Endothelial cell of umbilical vein (primary cell): ENCODE data around the gene SPACA7. TPM values are rescaled to one million over a fixed set of nuclear protein-coding genes. Genes with fewer than 3 reads are reported as not detected.

Source experiments
- BruUV-seq: library from RNA; stranded (reverse); fragments of 400-500 nt; replicated peaks from 2 replicates; lab custom pipeline; 2021; lab: Mats Ljungman, UMichigan
- CTCF ChIA-PET: fragments of 300-600, 350-600 bp; sonication (Branson Sonifier 250); formaldehyde crosslinking; loops from one replicate; lab custom pipeline; 2021; ENCODE audit warnings: antibody characterized with exemption, inconsistent platforms; lab: Charles Lee
- POLR2A ChIA-PET: fragments of 300-600, 350-600 bp; sonication (Branson Sonifier 250); formaldehyde crosslinking; loops from one replicate; lab custom pipeline; 2021; ENCODE audit warnings: antibody characterized with exemption, inconsistent platforms; lab: Charles Lee
- DNase-seq: peaks from one replicate; pipeline ENCODE4 v3.0.0-alpha.2; 2011; ENCODE audit warnings: low read depth, low spot score
- FAIRE-seq: peaks from 2 replicates; lab custom pipeline; 2011; peaks lifted over from hg19 to GRCh38; lab: Jason Lieb, UNC
- H2AFZ ChIP-seq: 2 replicates; pipeline ENCODE4 v1.6.0; 2012; ENCODE audit warnings: low read depth, low read length, control low read depth, inconsistent platforms
- H3K27ac ChIP-seq: 2 replicates; pipeline ENCODE4 v1.5.1; 2011; ENCODE audit warnings: low read depth, mild to moderate bottlenecking, control low read depth, low read length, moderate library complexity; ENCODE audit not compliant: insufficient read depth
- H3K27me3 ChIP-seq, 2 experiments: 2 replicates each; pipeline versions ENCODE4 v1.6.0 to v1.6.1; 2011; ENCODE audit warnings: low read length in 2 of 2, mixed read lengths in 1 of 2; ENCODE audit not compliant: control insufficient read depth in 2 of 2, insufficient read depth in 2 of 2
- H3K36me3 ChIP-seq, 2 experiments: 2 replicates in 1 of 2; 3 replicates in 1 of 2; pipeline ENCODE4 v1.5.1; 2011; ENCODE audit warnings: low read length in 2 of 2, mild to moderate bottlenecking in 1 of 2, moderate library complexity in 1 of 2; ENCODE audit not compliant: control insufficient read depth in 2 of 2, insufficient read depth in 2 of 2; ENCODE audit errors: extremely low read depth in 1 of 2
- H3K4me1 ChIP-seq: 3 replicates; pipeline ENCODE4 v1.5.1; 2011; ENCODE audit warnings: mild to moderate bottlenecking, low read length; ENCODE audit not compliant: control insufficient read depth, insufficient read depth; ENCODE audit errors: extremely low read depth
- H3K4me2 ChIP-seq: 2 replicates; pipeline ENCODE4 v1.6.1; 2011; ENCODE audit warnings: low read length, control low read depth, mixed read lengths; ENCODE audit not compliant: insufficient read depth
- H3K4me3 ChIP-seq, 3 experiments: fragments of 200-600 bp in 1 of 3; sonication (generic), shearing (Covaris generic) in 1 of 3; replicated peaks in 1 of 3; 2 replicates each; pipeline ENCODE4 v1.5.1; 2011 to 2016; ENCODE audit warnings: control low read depth in 3 of 3, low read length in 3 of 3, mild to moderate bottlenecking in 2 of 3, inconsistent platforms in 1 of 3, low read depth in 1 of 3, moderate library complexity in 1 of 3; ENCODE audit not compliant: insufficient read depth in 1 of 3
- H3K79me2 ChIP-seq: 2 replicates; pipeline ENCODE4 v1.6.0; 2012; ENCODE audit warnings: low read length, inconsistent platforms; ENCODE audit not compliant: control insufficient read depth, insufficient read depth
- H3K9ac ChIP-seq: replicated peaks from 2 replicates; pipeline ENCODE3; 2011; ENCODE audit warnings: low read length, control low read depth; ENCODE audit not compliant: insufficient read depth; ENCODE audit errors: extremely low read depth
- H3K9me1 ChIP-seq: replicated peaks from 3 replicates; pipeline ENCODE4 v1.6.0; 2011; ENCODE audit warnings: mild to moderate bottlenecking, low read length; ENCODE audit not compliant: control insufficient read depth, insufficient read depth; ENCODE audit errors: extremely low read depth
- H3K9me3 ChIP-seq: replicated peaks from 2 replicates; pipeline ENCODE4 v1.5.1; 2012; ENCODE audit warnings: low read length, inconsistent platforms; ENCODE audit not compliant: control insufficient read depth, insufficient read depth
- H4K20me1 ChIP-seq: replicated peaks from 2 replicates; pipeline ENCODE3; 2011; ENCODE audit warnings: mild to moderate bottlenecking, low read length; ENCODE audit not compliant: control insufficient read depth, insufficient read depth; ENCODE audit errors: extremely low read depth
- CTCF ChIP-seq, 2 donors: IDR thresholded peaks; 1 replicate in 1 of 2; 2 replicates in 1 of 2; pipeline ENCODE4 v1.5.1; 2011; ENCODE audit warnings: low read length in 2 of 2, mild to moderate bottlenecking in 2 of 2, moderate library complexity in 2 of 2, control low read depth in 1 of 2, inconsistent platforms in 1 of 2, low read depth in 1 of 2; ENCODE audit not compliant: insufficient read depth in 1 of 2; ENCODE audit errors: extremely low read depth in 1 of 2
- EZH2 ChIP-seq: IDR thresholded peaks from 2 replicates; pipeline ENCODE4 v1.6.1; 2012; ENCODE audit warnings: borderline replicate concordance, low read depth, mild to moderate bottlenecking, moderate library complexity, low read length, inconsistent platforms; ENCODE audit not compliant: severe bottlenecking
- FOS ChIP-seq: IDR thresholded peaks from 2 replicates; pipeline ENCODE4 v1.6.1; 2011; ENCODE audit warnings: mild to moderate bottlenecking, low read length, moderate library complexity, borderline replicate concordance; ENCODE audit not compliant: insufficient read depth
- GATA2 ChIP-seq: IDR thresholded peaks from 2 replicates; pipeline ENCODE4 v1.7.0; 2011; ENCODE audit warnings: low read depth, mild to moderate bottlenecking, moderate library complexity, mixed read lengths, low read length; ENCODE audit not compliant: insufficient read length, insufficient read depth
- JUN ChIP-seq: IDR thresholded peaks from 2 replicates; pipeline ENCODE4 v1.6.1; 2011; ENCODE audit warnings: borderline replicate concordance, low read depth; ENCODE audit not compliant: insufficient read length, insufficient read depth
- MAX ChIP-seq: IDR thresholded peaks from 2 replicates; pipeline ENCODE4 v1.6.1; 2011; ENCODE audit not compliant: insufficient read depth, insufficient read length
- MYC ChIP-seq: IDR thresholded peaks from one replicate; pipeline ENCODE4 v1.6.1; 2011; ENCODE audit warnings: mild to moderate bottlenecking, low read depth, low read length
- POLR2A ChIP-seq: IDR thresholded peaks from 2 replicates; pipeline ENCODE4 v1.6.1; 2012; ENCODE audit warnings: low read depth, mild to moderate bottlenecking, control low read depth, low read length
- POLR2AphosphoS5 ChIP-seq: IDR thresholded peaks from 2 replicates; pipeline ENCODE4 v1.6.1; 2012; ENCODE audit warnings: low read depth, mild to moderate bottlenecking, control low read depth, low read length, moderate library complexity; ENCODE audit not compliant: insufficient read depth
- dilution Hi-C: fragments of 300-500 bp; cut with MboI; formaldehyde crosslinking; loops from one replicate; pipeline ENCODE4 v1.15.0; 2019; ENCODE audit warnings: low sequenced_read_pairs; ENCODE audit not compliant: extremely low pct_ligation_motif_present
- intact Hi-C: fragments of 100-400 bp; cut with micrococcal nuclease; formaldehyde crosslinking; loops from one replicate; pipeline ENCODE4 v1.10.0; 2022
- polyA plus RNA-seq, 4 experiments: library from polyadenylated mRNA; depleted of rRNA in 3 of 4; stranded (reverse) in 3 of 4; unstranded in 1 of 4; fragments of >200 nt; gene quantifications; 2 replicates each; pipeline versions ENCODE4 v1.2.1 to v1.2.3, GENCODE V29; 2011 to 2012; ENCODE audit warnings: missing spikeins in 1 of 4
- total RNA-seq: library from RNA; stranded (reverse); gene quantifications from 2 replicates; pipeline ENCODE4 v1.2.3, GENCODE V29; 2021

The SPACA7 gene
- total and polyA plus RNA-seq, 2 donors (not counting 3 experiments of a cell fraction or from before 2014, with no cell fraction given): not detected

- H4K20me1 ChIP-seq: no peaks in the 10 kb centered on the region
- no peak overlapping the region for H3K4me3 ChIP-seq
- no peak for DNase-seq
- H3K27me3 ChIP-seq: peaks cover 0 to 4% of the 10 kb centered on the region in 2 experiments
- no peaks in the 10 kb centered on the region for H3K36me3 ChIP-seq
- intact Hi-C loops: loop anchor here (5.0 kb wide), 1 partner anchor 273 kb away; no protein-coding TSS in a partner anchor
- no peak overlapping the region for H3K4me2 ChIP-seq
- POLR2A ChIA-PET: no interaction called here
- no peak overlapping the region for H3K9ac ChIP-seq
- BruUV-seq: no TSS peak
- no peaks in the 10 kb centered on the region for H3K4me1 ChIP-seq
- H3K9me3 ChIP-seq: no peaks in the 10 kb centered on the region
- H3K9me1 ChIP-seq: no peaks in the 10 kb centered on the region
- no peak for TF ChIP-seq GATA2
- no peak for TF ChIP-seq FOS
- TF ChIP-seq CTCF (IDR thresholded peaks at IDR 0.05; ENCODE audit: extremely low read depth in 1 of 2, insufficient read depth in 1 of 2, low read depth in 1 of 2, low read length in 2 of 2): no peak
- TF ChIP-seq MAX: no peak
- TF ChIP-seq MYC: no peak
- TF ChIP-seq POLR2AphosphoS5: no peak
- TF ChIP-seq JUN: no peak
- TF ChIP-seq EZH2: no peak
- no peak for TF ChIP-seq POLR2A
- dilution Hi-C loops: no loop called here
- no peak overlapping the region for H3K27ac ChIP-seq
- H2AFZ ChIP-seq: no peak overlapping the region
- FAIRE-seq: no peak
- CTCF ChIA-PET: no interaction called here
- H3K79me2 ChIP-seq: no peaks in the 10 kb centered on the region
These were observed 42.2 kb upstream of the SPACA7 start for GRCh38 chr13:112333756-112334543.
